ENCODE results near the gene ZNF207. TPM values are rescaled to one million over a fixed set of nuclear protein-coding genes. Genes with fewer than 3 reads are reported as not detected.

Gene ZNF207
- 118 and 126 TPM in 2 replicates for total RNA-seq

DNA sequence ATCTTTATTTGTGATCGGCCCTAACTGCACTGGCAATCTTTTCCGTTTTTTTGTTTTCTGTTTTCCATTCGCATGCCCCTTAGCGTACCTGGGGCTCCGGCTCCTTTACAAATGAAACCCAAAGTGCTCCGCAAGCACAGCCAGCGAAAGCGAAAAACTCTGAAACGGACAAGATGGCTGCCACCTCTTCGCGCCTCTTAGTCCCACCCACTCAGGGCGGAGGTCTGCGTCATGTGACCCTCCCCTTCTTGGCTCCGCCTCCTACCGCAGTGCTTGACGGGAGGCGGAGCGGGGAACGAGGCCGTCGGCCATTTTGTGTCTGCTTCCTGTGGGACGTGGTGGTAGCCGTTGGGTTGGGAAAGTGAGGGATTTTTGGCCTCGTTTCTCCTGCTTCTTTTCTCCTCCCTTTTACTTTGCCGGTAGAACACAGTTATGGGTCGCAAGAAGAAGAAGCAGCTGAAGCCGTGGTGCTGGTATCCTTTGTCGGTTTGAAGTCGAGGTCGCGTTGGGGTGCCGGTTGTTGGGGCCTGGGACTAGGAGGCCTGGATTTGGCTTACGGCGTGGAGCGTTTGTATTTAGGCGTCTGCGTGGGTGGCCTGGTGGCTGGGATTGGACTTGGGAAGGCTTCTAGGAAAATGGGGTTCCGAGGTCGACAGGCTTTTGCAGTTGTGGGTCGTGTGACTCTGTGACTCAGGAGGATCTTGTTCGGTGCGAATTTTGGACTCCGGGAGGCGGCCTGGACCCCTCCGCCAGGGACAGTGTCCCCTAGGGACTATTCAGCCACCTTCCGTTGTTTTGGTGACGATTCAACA, at the start of gene ZNF207:
Gene ZNF207, plus strand, starts transcription at position 304 of the 812 bp plus-strand sequence. Its CDS starts 129 bp downstream, at position 433.

DNA sequence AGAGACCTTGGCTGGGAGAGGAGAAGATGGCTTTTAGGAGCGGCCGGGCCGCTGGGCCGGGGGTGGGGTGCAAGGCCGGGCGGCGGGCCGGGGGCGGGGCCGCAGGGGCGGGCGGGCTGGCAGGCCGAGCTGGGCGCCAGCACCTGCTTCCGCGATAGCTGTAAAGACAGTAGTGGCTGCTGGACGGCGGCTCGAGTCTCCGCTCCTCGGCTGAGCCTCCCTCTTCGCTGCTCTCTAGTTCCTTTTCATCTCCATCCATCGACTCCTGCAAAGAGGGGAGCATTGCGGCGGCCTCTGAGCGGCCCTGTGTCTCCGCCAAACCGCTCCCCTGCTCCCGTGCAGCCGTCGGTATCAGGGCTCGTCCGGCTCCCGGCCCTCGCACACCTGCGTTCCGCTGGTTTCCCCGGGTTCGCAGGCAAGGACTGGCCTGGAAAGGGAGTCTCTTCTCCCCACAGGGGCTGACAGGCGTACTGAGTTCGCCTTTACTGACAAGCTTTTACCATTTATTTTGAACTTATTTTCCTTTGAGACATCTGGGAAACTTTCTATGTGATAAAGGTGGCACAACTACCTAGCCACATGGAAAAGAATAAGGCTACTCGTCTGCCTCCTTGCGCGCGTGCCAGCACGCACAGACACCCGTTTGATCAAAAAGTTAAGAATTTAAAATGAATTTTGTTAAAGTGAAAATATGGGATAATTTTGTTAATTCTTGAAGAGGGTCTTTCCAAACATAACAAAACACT, 7.9 kb upstream of the ZNF207 start, which contains the start of gene C17orf75:
Gene C17orf75, minus strand, starts transcription at position 317 of the 746 bp plus-strand sequence. Its CDS starts 34 bp downstream, at position 283.

Other genes starting within 250 kb of the ZNF207 start
- 18.1 and 20.1 TPM in 2 replicates for gene RHOT1, start 207.7 kb upstream of the ZNF207 start, total RNA-seq
- under 0.01 and 0.07 TPM in 2 replicates for gene RHBDL3, start 84.3 kb upstream of the ZNF207 start, total RNA-seq
- gene C17orf75, start 8.0 kb upstream of the ZNF207 start, total RNA-seq: 10.0 and 10.7 TPM in 2 replicates
- gene PSMD11, start 94.4 kb downstream of the ZNF207 start, total RNA-seq: 109 and 130 TPM in 2 replicates
- gene CDK5R1, start 136.8 kb downstream of the ZNF207 start, total RNA-seq: 2.6 and 2.7 TPM in 2 replicates